ENCODE data around the gene NME9. TPM values are rescaled to one million over a fixed set of nuclear protein-coding genes. Genes with fewer than 3 reads are reported as not detected.

Gene NME9
- polyA plus RNA-seq, 1 donor = 1.4 TPM

- no peak for DNase-seq
- Histone ChIP-seq H3K27ac (ENCODE audit: low read length) (no peak overlapping the region), H3K27me3 (ENCODE audit: control insufficient read depth, insufficient read depth, low read length) (peaks cover 4% of the 10 kb centered on the region), H3K36me3 (ENCODE audit: control insufficient read depth, insufficient read depth, low read length) (no peaks in the 10 kb centered on the region), H3K9me3 (ENCODE audit: control insufficient read depth, low read depth, low read length) (no peaks in the 10 kb centered on the region), H3K4me3 (ENCODE audit: low read length) (no peak overlapping the region), H3K4me1 (ENCODE audit: control insufficient read depth, insufficient read depth, low read length) (peaks cover 4% of the 10 kb centered on the region)
- WGBS (ENCODE audit: insufficient coverage, low lambda C conversion rate) = no CpG with 5 or more reads among the region's 4 CpGs
These were observed 2.9 kb upstream of the NME9 start for GRCh38 chr3:138332472-138333073.

GRCh38 chr3:138331143-138331894 is 1.7 kb upstream of the NME9 start:
- no peaks in the 10 kb centered on the region for H3K36me3 ChIP-seq (ENCODE audit: control insufficient read depth, insufficient read depth, low read length)
- peaks cover 4% of the 10 kb centered on the region for H3K4me1 ChIP-seq (ENCODE audit: control insufficient read depth, insufficient read depth, low read length)
- H3K4me3 ChIP-seq (ENCODE audit: low read length) = no peak overlapping the region
- WGBS (ENCODE audit: insufficient coverage, low lambda C conversion rate) = 83% methylated on average over 1 of the region's 6 CpGs
- H3K27me3 ChIP-seq (ENCODE audit: control insufficient read depth, insufficient read depth, low read length) = peaks cover 4% of the 10 kb centered on the region
- no peaks in the 10 kb centered on the region for H3K9me3 ChIP-seq (ENCODE audit: control insufficient read depth, low read depth, low read length)
- no peak overlapping the region for H3K27ac ChIP-seq (ENCODE audit: low read length)
- no peak for DNase-seq

GRCh38 chr3:138329984-138330293 is 288 bp upstream of the NME9 start:
- Histone ChIP-seq H3K9me3 (ENCODE audit: control insufficient read depth, low read depth, low read length) (no peaks in the 10 kb centered on the region), H3K36me3 (ENCODE audit: control insufficient read depth, insufficient read depth, low read length) (no peaks in the 10 kb centered on the region), H3K4me1 (ENCODE audit: control insufficient read depth, insufficient read depth, low read length) (peaks cover 4% of the 10 kb centered on the region), H3K27ac (ENCODE audit: low read length) (no peak overlapping the region), H3K4me3 (ENCODE audit: low read length) (peak overlapping the region; percentile 57), H3K27me3 (ENCODE audit: control insufficient read depth, insufficient read depth, low read length) (peaks cover 4% of the 10 kb centered on the region)
- no peak for DNase-seq
- WGBS (ENCODE audit: insufficient coverage, low lambda C conversion rate) = no CpG with 5 or more reads among the region's 7 CpGs

- H3K9me3 ChIP-seq (ENCODE audit: control insufficient read depth, low read depth, low read length) = no peaks in the 10 kb centered on the region
- no peaks in the 10 kb centered on the region for H3K36me3 ChIP-seq (ENCODE audit: control insufficient read depth, insufficient read depth, low read length)
- H3K4me1 ChIP-seq (ENCODE audit: control insufficient read depth, insufficient read depth, low read length) = peaks cover 4% of the 10 kb centered on the region
- H3K27me3 ChIP-seq (ENCODE audit: control insufficient read depth, insufficient read depth, low read length) = peaks cover 4% of the 10 kb centered on the region
- H3K4me3 ChIP-seq (ENCODE audit: low read length) = no peak overlapping the region
- no peak overlapping the region for H3K27ac ChIP-seq (ENCODE audit: low read length)
- no peak for DNase-seq
- WGBS (ENCODE audit: insufficient coverage, low lambda C conversion rate) = no CpG with 5 or more reads among the region's 2 CpGs
These were observed 1.3 kb downstream of the NME9 start for GRCh38 chr3:138328341-138328740.

- H3K36me3 ChIP-seq (ENCODE audit: control insufficient read depth, insufficient read depth, low read length) = no peaks in the 10 kb centered on the region
- no CpG with 5 or more reads among the region's 4 CpGs for WGBS (ENCODE audit: insufficient coverage, low lambda C conversion rate)
- no peaks in the 10 kb centered on the region for H3K9me3 ChIP-seq (ENCODE audit: control insufficient read depth, low read depth, low read length)
- DNase-seq = no peak
- peaks cover 4% of the 10 kb centered on the region for H3K4me1 ChIP-seq (ENCODE audit: control insufficient read depth, insufficient read depth, low read length)
- H3K4me3 ChIP-seq (ENCODE audit: low read length) = no peak overlapping the region
- H3K27ac ChIP-seq (ENCODE audit: low read length) = no peak overlapping the region
- peaks cover 4% of the 10 kb centered on the region for H3K27me3 ChIP-seq (ENCODE audit: control insufficient read depth, insufficient read depth, low read length)
These were observed 1.8 kb downstream of the NME9 start for GRCh38 chr3:138327831-138328230.

GRCh38 chr3:138326866-138327595 is 2.6 kb downstream of the NME9 start:
- no peak overlapping the region for H3K4me3 ChIP-seq (ENCODE audit: low read length)
- no peaks in the 10 kb centered on the region for H3K9me3 ChIP-seq (ENCODE audit: control insufficient read depth, low read depth, low read length)
- WGBS (ENCODE audit: insufficient coverage, low lambda C conversion rate) = no CpG with 5 or more reads among the region's 12 CpGs
- no peak overlapping the region for H3K27ac ChIP-seq (ENCODE audit: low read length)
- peaks cover 4% of the 10 kb centered on the region for H3K27me3 ChIP-seq (ENCODE audit: control insufficient read depth, insufficient read depth, low read length)
- no peaks in the 10 kb centered on the region for H3K36me3 ChIP-seq (ENCODE audit: control insufficient read depth, insufficient read depth, low read length)
- peaks cover 4% of the 10 kb centered on the region for H3K4me1 ChIP-seq (ENCODE audit: control insufficient read depth, insufficient read depth, low read length)
- no peak for DNase-seq

GRCh38 chr3:138325990-138326389 is 3.7 kb downstream of the NME9 start:
- peaks cover 4% of the 10 kb centered on the region for H3K27me3 ChIP-seq (ENCODE audit: control insufficient read depth, insufficient read depth, low read length)
- no peak for DNase-seq
- H3K9me3 ChIP-seq (ENCODE audit: control insufficient read depth, low read depth, low read length) = no peaks in the 10 kb centered on the region
- no peak overlapping the region for H3K27ac ChIP-seq (ENCODE audit: low read length)
- H3K4me3 ChIP-seq (ENCODE audit: low read length) = no peak overlapping the region
- peaks cover 4% of the 10 kb centered on the region for H3K4me1 ChIP-seq (ENCODE audit: control insufficient read depth, insufficient read depth, low read length)
- no peaks in the 10 kb centered on the region for H3K36me3 ChIP-seq (ENCODE audit: control insufficient read depth, insufficient read depth, low read length)

GRCh38 chr3:138323971-138324370 is 5.7 kb downstream of the NME9 start:
- no peaks in the 10 kb centered on the region for H3K4me1 ChIP-seq (ENCODE audit: control insufficient read depth, insufficient read depth, low read length)
- no peak overlapping the region for H3K4me3 ChIP-seq (ENCODE audit: low read length)
- H3K36me3 ChIP-seq (ENCODE audit: control insufficient read depth, insufficient read depth, low read length) = no peaks in the 10 kb centered on the region
- no peak for DNase-seq
- no peak overlapping the region for H3K27ac ChIP-seq (ENCODE audit: low read length)
- no peaks in the 10 kb centered on the region for H3K9me3 ChIP-seq (ENCODE audit: control insufficient read depth, low read depth, low read length)
- H3K27me3 ChIP-seq (ENCODE audit: control insufficient read depth, insufficient read depth, low read length) = no peaks in the 10 kb centered on the region
- WGBS (ENCODE audit: insufficient coverage, low lambda C conversion rate) = 100% methylated on average over 1 of the region's 4 CpGs

- H3K27ac ChIP-seq (ENCODE audit: low read length) = no peak overlapping the region
- H3K36me3 ChIP-seq (ENCODE audit: control insufficient read depth, insufficient read depth, low read length) = no peaks in the 10 kb centered on the region
- no peak overlapping the region for H3K4me3 ChIP-seq (ENCODE audit: low read length)
- H3K9me3 ChIP-seq (ENCODE audit: control insufficient read depth, low read depth, low read length) = no peaks in the 10 kb centered on the region
- no peaks in the 10 kb centered on the region for H3K4me1 ChIP-seq (ENCODE audit: control insufficient read depth, insufficient read depth, low read length)
- no peak for DNase-seq
- peaks cover 2% of the 10 kb centered on the region for H3K27me3 ChIP-seq (ENCODE audit: control insufficient read depth, insufficient read depth, low read length)
- 80% methylated on average over 1 of the region's 1 CpG for WGBS (ENCODE audit: insufficient coverage, low lambda C conversion rate)
These were observed 12.0 kb downstream of the NME9 start for GRCh38 chr3:138317687-138318086.

GRCh38 chr3:138314751-138315150 is 14.9 kb downstream of the NME9 start:
- Histone ChIP-seq H3K4me3 (ENCODE audit: low read length) (no peak overlapping the region), H3K4me1 (ENCODE audit: control insufficient read depth, insufficient read depth, low read length) (no peaks in the 10 kb centered on the region), H3K9me3 (ENCODE audit: control insufficient read depth, low read depth, low read length) (peaks cover 3% of the 10 kb centered on the region), H3K36me3 (ENCODE audit: control insufficient read depth, insufficient read depth, low read length) (no peaks in the 10 kb centered on the region), H3K27me3 (ENCODE audit: control insufficient read depth, insufficient read depth, low read length) (peaks cover 2% of the 10 kb centered on the region), H3K27ac (ENCODE audit: low read length) (no peak overlapping the region)
- DNase-seq = no peak
- WGBS (ENCODE audit: insufficient coverage, low lambda C conversion rate) = no CpG with 5 or more reads among the region's 1 CpG
